Effector memory CD4-positive, alpha-beta T cell (primary cell): Measurements from ENCODE around the gene FTH1.

ENCODE experiments used
- DNase-seq, 3 donors: peaks; one replicate each; pipeline ENCODE4 v3.0.0-alpha.2; 2020
- H3K27ac ChIP-seq: 2 replicates; pipeline ENCODE4 v1.7.0; 2013; ENCODE audit warnings: mild to moderate bottlenecking, low read length, moderate library complexity; ENCODE audit not compliant: insufficient read depth, poor library complexity, severe bottlenecking
- H3K27me3 ChIP-seq: replicated peaks from 2 replicates; pipeline ENCODE4 v1.7.0; 2013; ENCODE audit warnings: mild to moderate bottlenecking, low read length; ENCODE audit not compliant: insufficient read depth, control insufficient read depth, poor library complexity, severe bottlenecking
- H3K36me3 ChIP-seq: 2 replicates; pipeline ENCODE4 v1.7.0; 2013; ENCODE audit warnings: mild to moderate bottlenecking, low read length, moderate library complexity; ENCODE audit not compliant: control insufficient read depth, insufficient read depth
- H3K4me1 ChIP-seq: 2 replicates; pipeline ENCODE4 v1.7.0; 2013; ENCODE audit warnings: low read length, mild to moderate bottlenecking; ENCODE audit not compliant: control insufficient read depth, insufficient read depth, poor library complexity, severe bottlenecking
- H3K4me3 ChIP-seq: 2 replicates; pipeline ENCODE4 v1.7.0; 2013; ENCODE audit warnings: low read length, low read depth, mild to moderate bottlenecking; ENCODE audit not compliant: insufficient read depth, poor library complexity, severe bottlenecking
- H3K9me3 ChIP-seq: 2 replicates; pipeline ENCODE4 v1.7.0; 2013; ENCODE audit warnings: mild to moderate bottlenecking, low read length, moderate library complexity; ENCODE audit not compliant: control insufficient read depth

Gene FTH1

DNA sequence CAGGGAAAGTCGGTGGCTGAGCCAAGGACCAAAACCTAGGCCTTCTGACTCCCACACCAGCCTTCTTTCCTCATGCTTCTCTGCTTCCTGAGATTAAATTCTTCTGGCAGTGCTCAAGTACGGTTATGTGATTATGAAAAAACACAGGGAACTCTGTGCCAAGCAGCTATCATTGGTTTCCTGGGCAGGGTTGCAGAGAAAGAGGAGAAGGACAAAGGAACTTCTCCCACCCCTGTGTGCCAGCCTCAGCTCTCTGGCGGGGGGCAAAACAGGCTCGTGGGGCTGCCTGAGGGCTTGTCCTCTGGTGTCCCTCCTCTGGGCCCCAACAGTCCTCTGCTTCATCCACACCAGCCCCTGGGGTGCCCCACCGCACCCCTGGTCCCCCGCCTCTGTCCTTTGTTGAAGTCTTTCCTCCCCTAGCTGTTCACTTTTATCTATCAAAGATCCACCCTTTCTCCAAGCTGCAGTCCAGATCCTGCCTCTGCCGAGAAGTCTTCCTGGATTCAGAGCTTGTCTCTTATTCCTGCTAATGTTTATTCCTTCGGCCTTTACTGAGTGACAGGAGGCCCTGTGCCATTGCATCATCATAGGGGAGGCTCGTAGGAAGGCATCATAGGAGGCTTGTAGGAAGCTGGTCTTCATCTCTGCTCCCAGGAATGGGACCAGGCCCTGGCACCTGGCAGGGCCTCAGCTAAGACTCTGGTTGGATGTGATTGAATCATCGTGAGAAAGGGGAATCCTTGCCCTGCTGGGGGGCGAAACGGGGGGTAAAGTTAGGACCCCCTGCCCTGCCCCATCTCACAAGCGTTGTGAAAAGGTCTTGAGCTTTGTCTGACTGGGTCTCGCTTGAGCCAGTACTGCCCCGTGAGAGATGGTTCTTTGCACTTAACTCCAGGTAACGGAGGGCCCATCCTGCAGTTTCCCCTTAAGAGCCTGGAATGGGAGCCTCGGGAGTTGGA lies 11.5 kb upstream of the FTH1 start:
- H3K36me3 ChIP-seq = no peaks in the 10 kb centered on the region
- no peaks in the 10 kb centered on the region for H3K9me3 ChIP-seq
- no peak overlapping the region for H3K4me3 ChIP-seq
- no peak overlapping the region for H3K27ac ChIP-seq
- no peaks in the 10 kb centered on the region for H3K4me1 ChIP-seq
- no peaks in the 10 kb centered on the region for H3K27me3 ChIP-seq
- DNase-seq = no peak

GRCh38 chr11:61976813-61977475 lies 9.5 kb upstream of the FTH1 start:
- no peak overlapping the region for H3K4me3 ChIP-seq
- H3K4me1 ChIP-seq = no peaks in the 10 kb centered on the region
- H3K9me3 ChIP-seq = no peaks in the 10 kb centered on the region
- H3K36me3 ChIP-seq = no peaks in the 10 kb centered on the region
- no peak for DNase-seq
- no peak overlapping the region for H3K27ac ChIP-seq
- H3K27me3 ChIP-seq = no peaks in the 10 kb centered on the region

- no peaks in the 10 kb centered on the region for H3K27me3 ChIP-seq
- H3K9me3 ChIP-seq = no peaks in the 10 kb centered on the region
- H3K4me3 ChIP-seq = no peak overlapping the region
- no peak for DNase-seq
- no peaks in the 10 kb centered on the region for H3K4me1 ChIP-seq
- no peak overlapping the region for H3K27ac ChIP-seq
- no peaks in the 10 kb centered on the region for H3K36me3 ChIP-seq
These were observed 9.0 kb upstream of the FTH1 start for GRCh38 chr11:61976420-61976800.

DNA sequence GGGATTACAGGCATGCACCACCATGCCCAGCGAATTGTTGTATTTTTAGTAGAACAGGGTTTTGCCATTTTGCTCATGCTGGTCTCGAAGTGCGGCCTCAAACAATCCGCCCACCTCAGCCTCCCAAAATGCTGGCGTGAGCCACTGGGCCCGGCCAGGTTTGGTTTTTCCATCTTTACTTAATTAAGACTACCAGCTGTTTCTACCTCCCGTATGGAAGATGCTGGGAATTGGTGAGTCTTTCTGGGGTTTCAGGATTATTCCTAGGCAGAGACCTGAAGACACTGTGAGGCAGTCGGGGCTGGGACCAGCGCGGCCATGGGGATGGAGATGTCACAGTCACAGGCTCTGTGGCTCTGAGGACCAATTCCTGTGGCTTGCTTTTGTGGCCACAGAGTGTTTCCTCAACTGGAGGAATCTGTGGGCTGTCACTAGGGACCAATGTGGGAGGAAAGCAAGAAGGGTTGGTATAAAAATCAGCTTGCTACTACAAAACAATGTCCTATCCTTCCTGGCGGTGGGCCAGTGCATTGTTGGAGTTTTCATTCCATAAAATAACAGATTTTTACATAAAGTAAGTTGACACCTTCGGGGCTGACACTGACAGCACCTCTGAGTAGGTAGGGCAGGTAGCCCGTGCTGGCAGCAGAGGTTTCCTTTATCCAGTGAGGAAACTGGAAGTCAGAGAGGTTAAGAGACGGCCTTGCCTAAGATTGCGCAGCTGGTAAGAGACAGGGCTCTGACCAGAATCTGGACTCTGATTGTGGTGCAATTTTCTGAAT lies 8.4 kb upstream of the FTH1 start:
- H3K27ac ChIP-seq = no peak overlapping the region
- no peaks in the 10 kb centered on the region for H3K36me3 ChIP-seq
- no peaks in the 10 kb centered on the region for H3K9me3 ChIP-seq
- H3K27me3 ChIP-seq = no peaks in the 10 kb centered on the region
- no peaks in the 10 kb centered on the region for H3K4me1 ChIP-seq
- H3K4me3 ChIP-seq = no peak overlapping the region
- no peak for DNase-seq

GRCh38 chr11:61974766-61975631 lies 7.6 kb upstream of the FTH1 start:
- H3K27ac ChIP-seq = no peak overlapping the region
- no peaks in the 10 kb centered on the region for H3K4me1 ChIP-seq
- no peaks in the 10 kb centered on the region for H3K36me3 ChIP-seq
- H3K27me3 ChIP-seq = no peaks in the 10 kb centered on the region
- no peak overlapping the region for H3K4me3 ChIP-seq
- no peak for DNase-seq
- H3K9me3 ChIP-seq = no peaks in the 10 kb centered on the region

DNA sequence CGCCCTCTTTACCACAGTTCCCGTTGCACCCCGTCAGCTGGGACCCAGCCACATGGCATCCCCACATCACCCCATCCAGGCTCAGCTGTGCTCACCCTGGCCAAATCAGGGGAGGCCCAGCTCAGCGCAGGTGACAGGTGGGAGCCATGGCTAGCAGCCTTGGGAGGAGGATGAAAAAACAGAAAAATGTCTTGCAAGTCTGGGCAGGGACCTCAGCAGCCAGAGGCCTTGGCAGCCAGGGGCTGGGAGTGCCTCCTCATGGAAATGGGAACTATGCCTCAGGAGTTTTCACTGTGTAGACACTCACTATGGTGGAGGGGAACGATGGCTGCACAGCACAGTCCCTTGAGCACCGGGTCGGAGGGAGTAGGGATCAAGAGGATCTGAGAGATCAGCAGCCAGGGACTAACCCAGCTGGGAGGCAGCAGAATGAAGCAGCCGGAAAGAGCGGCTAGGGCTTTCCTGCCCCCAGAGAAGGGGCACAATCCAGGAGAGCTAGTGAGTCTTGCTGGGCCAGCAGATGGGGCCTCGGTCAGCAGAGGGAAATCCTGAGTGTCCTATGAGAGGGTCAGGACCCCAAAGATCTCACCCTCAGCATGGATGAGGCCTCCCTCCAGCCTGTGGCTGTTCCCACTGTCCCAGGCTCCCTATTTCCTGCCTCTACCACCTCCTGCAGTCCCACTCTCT lies 6.2 kb upstream of the FTH1 start:
- H3K4me1 ChIP-seq = no peaks in the 10 kb centered on the region

DNA sequence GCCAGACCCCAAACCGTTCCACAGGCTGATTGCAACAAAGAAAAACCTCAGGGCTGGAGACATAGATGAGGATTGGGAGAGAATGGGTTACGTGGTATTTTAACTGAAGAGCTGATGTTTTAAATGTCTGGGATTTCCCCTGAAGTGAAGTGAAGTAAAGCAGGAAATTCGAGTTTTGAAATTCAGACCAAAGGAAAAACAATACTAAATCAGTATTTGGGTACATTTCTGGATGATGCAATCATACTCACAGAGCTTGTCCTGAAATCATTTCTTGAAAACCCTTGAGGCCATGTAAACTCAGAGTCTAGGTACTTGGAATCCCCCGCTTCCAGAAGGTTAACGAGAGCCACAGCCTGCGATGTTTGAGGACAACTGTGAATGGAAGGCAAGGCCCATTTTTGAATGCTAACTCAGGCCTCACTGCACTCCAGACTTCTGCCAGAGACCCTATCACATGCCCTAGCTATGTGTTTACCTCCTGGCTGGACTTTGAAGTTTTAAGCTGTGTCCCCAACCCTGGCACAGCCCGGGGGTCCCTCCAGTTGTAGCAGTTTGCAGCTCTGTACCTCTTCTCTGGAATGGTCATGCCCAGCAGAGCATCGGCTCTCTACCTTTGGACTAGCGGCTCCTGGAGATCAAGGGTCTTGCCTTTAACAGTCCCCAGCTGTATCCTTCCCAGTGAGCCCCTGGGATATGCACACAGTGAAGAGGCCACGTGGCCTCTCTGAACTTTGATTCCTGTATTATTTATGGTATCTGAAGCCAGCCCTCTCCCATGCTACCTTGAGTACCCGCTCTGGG lies 5.4 kb upstream of the FTH1 start:
- Histone ChIP-seq H3K4me3 (no peak overlapping the region), H3K27me3 (no peaks in the 10 kb centered on the region), H3K27ac (no peak overlapping the region), H3K4me1 (peaks cover 6% of the 10 kb centered on the region), H3K9me3 (no peaks in the 10 kb centered on the region), H3K36me3 (no peaks in the 10 kb centered on the region)
- DNase-seq = no peak

More for the DNA sequence above, 6.2 kb upstream of the FTH1 start:
- no peaks in the 10 kb centered on the region for H3K9me3 ChIP-seq
- no peaks in the 10 kb centered on the region for H3K27me3 ChIP-seq
- no peaks in the 10 kb centered on the region for H3K36me3 ChIP-seq
- no peak overlapping the region for H3K4me3 ChIP-seq
- DNase-seq = no peak
- no peak overlapping the region for H3K27ac ChIP-seq

- Histone ChIP-seq H3K9me3 (no peaks in the 10 kb centered on the region), H3K27me3 (no peaks in the 10 kb centered on the region), H3K27ac (no peak overlapping the region), H3K4me3 (no peak overlapping the region), H3K4me1 (peaks cover 6% of the 10 kb centered on the region), H3K36me3 (no peaks in the 10 kb centered on the region)
- no peak for DNase-seq
These were observed 4.8 kb upstream of the FTH1 start for GRCh38 chr11:61972112-61972671.
